OCI-LY1 (cell line): Measurements from ENCODE around the gene TFEB.

Experiments used
- H2AFZ ChIP-seq: fragments of 200-600 bp; sonication (generic), shearing (Covaris generic); 2 replicates; pipeline ENCODE4 v1.6.0; 2014; ENCODE audit warnings: antibody characterized with exemption, mild to moderate bottlenecking, low read length
- H3F3A ChIP-seq: fragments of 200-600 bp; sonication (generic), shearing (Covaris generic); 2 replicates; pipeline ENCODE4 v1.6.0; 2014; ENCODE audit warnings: mild to moderate bottlenecking, antibody characterized with exemption, low read length, moderate library complexity; ENCODE audit not compliant: insufficient read depth
- H3K27ac ChIP-seq: fragments of 200-600 bp; sonication (generic); 2 replicates; pipeline ENCODE4 v1.5.1; 2014; ENCODE audit warnings: low read length, mixed run types, mild to moderate bottlenecking, low read depth; ENCODE audit not compliant: poor library complexity, severe bottlenecking
- H3K27me3 ChIP-seq: fragments of 200-600 bp; sonication (generic); 2 replicates; pipeline ENCODE4 v1.6.0; 2014; ENCODE audit warnings: antibody characterized with exemption, mild to moderate bottlenecking, low read length, moderate library complexity; ENCODE audit not compliant: insufficient read depth
- H3K36me3 ChIP-seq: fragments of 200-600 bp; sonication (generic); 2 replicates; pipeline ENCODE4 v1.6.1; 2014; ENCODE audit warnings: mild to moderate bottlenecking, antibody characterized with exemption, low read length, moderate library complexity, mixed read lengths; ENCODE audit not compliant: insufficient read depth
- H3K4me1 ChIP-seq: fragments of 200-600 bp; sonication (generic); 2 replicates; pipeline ENCODE4 v1.5.1; 2014; ENCODE audit warnings: mild to moderate bottlenecking, low read length, moderate library complexity; ENCODE audit not compliant: insufficient read depth, severe bottlenecking
- H3K4me2 ChIP-seq: fragments of 200-600 bp; sonication (generic), shearing (Covaris generic); 2 replicates; pipeline ENCODE4 v1.6.1; 2014; ENCODE audit warnings: low read length
- H3K4me3 ChIP-seq: fragments of 200-600 bp; sonication (generic); 2 replicates; pipeline ENCODE4 v1.5.1; 2014; ENCODE audit warnings: low read length, low read depth, mild to moderate bottlenecking, mixed read lengths; ENCODE audit not compliant: poor library complexity, severe bottlenecking
- H3K79me2 ChIP-seq: fragments of 200-600 bp; shearing (Covaris generic); 2 replicates; pipeline ENCODE4 v1.6.1; 2016; ENCODE audit warnings: mixed run types, low read length, mixed read lengths; ENCODE audit not compliant: insufficient read depth
- H3K9ac ChIP-seq: fragments of 200-600 bp; sonication (generic), shearing (Covaris generic); 2 replicates; pipeline ENCODE4 v1.6.1; 2014; ENCODE audit warnings: mild to moderate bottlenecking, low read length, mixed read lengths
- H3K9me2 ChIP-seq: fragments of 200-600 bp; sonication (generic), shearing (Covaris generic); 2 replicates; pipeline ENCODE4 v1.6.1; 2014; ENCODE audit warnings: low read depth, mild to moderate bottlenecking, low read length, mixed read lengths
- H3K9me3 ChIP-seq: fragments of 200-600 bp; shearing (Covaris generic); 2 replicates; pipeline ENCODE4 v1.6.1; 2014; ENCODE audit warnings: low read length, mixed read lengths
- H4K20me1 ChIP-seq: fragments of 200-600 bp; sonication (generic), shearing (Covaris generic); 2 replicates; pipeline ENCODE4 v1.6.0; 2016; ENCODE audit warnings: mild to moderate bottlenecking, low read length; ENCODE audit not compliant: insufficient read depth
- EZH2 ChIP-seq: fragments of 200-600 bp; sonication (generic), shearing (Covaris generic); IDR thresholded peaks from 2 replicates; pipeline ENCODE4 v1.8.0; 2017; ENCODE audit warnings: borderline replicate concordance, mixed run types, mild to moderate bottlenecking, antibody characterized with exemption, low read length, moderate library complexity, mixed read lengths
- TF ChIP-seq, protein P1 (sequence below): fragments of 200-600 bp; sonication (generic), shearing (Covaris generic); IDR thresholded peaks from 2 replicates; pipeline ENCODE4 v1.5.1; 2017; ENCODE audit warnings: mild to moderate bottlenecking, antibody characterized with exemption, low read length, moderate library complexity, mixed read lengths

Gene TFEB

DNA sequence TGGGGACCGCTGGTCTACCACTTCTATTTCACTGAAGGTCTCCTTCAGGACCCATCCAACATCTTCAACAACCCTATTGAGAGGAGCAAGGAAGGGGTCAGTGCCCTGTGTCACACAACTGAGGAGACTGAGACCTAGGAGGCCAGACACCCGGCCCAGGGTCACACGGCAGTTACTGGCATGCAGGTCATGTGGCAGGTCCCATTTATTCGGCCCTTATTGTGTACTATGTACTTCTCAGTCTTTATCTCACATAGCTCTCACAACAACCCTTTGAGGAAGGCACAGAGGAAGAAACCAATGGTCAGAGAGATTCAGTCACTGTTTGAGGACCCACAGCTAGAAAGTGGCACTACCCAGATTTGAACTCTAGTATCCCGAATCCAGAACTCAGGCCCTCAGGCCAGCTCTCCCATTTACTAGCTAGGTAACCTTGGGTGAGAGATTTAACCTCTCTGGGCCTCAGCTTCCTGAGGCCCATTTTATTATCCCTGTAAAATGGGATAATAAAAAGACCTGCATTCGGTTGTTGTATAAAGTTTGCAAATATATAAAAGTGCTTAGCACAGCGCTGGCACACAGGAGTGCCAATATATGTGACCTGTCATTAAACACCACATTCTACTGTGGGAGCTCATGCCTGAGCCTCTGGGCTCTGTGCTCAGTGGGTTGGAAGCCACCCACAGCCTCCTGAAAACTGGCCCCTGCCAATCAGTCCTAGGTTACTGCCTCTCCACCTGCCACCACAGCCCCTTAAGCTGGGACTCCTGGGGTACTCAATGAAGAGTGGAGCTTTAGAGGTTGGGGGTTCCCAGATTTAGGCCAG is 15.8 kb downstream of the TFEB start:
- H3K4me2 ChIP-seq = no peak overlapping the region
- no peaks in the 10 kb centered on the region for H3K27me3 ChIP-seq
- TF ChIP-seq EZH2 = no peak
- TF ChIP-seq, protein P1, sequence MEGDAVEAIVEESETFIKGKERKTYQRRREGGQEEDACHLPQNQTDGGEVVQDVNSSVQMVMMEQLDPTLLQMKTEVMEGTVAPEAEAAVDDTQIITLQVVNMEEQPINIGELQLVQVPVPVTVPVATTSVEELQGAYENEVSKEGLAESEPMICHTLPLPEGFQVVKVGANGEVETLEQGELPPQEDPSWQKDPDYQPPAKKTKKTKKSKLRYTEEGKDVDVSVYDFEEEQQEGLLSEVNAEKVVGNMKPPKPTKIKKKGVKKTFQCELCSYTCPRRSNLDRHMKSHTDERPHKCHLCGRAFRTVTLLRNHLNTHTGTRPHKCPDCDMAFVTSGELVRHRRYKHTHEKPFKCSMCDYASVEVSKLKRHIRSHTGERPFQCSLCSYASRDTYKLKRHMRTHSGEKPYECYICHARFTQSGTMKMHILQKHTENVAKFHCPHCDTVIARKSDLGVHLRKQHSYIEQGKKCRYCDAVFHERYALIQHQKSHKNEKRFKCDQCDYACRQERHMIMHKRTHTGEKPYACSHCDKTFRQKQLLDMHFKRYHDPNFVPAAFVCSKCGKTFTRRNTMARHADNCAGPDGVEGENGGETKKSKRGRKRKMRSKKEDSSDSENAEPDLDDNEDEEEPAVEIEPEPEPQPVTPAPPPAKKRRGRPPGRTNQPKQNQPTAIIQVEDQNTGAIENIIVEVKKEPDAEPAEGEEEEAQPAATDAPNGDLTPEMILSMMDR = no peak
- H3K4me1 ChIP-seq = peaks cover 46% of the 10 kb centered on the region
- H3K9ac ChIP-seq = no peak overlapping the region
- no peak overlapping the region for H2AFZ ChIP-seq
- H3K79me2 ChIP-seq = no peaks in the 10 kb centered on the region
- no peaks in the 10 kb centered on the region for H3K9me3 ChIP-seq
- H3K27ac ChIP-seq = no peak overlapping the region
- H3K4me3 ChIP-seq = no peak overlapping the region
- no peaks in the 10 kb centered on the region; the same call in 1 of the 2 replicates for H3K36me3 ChIP-seq
- H3K9me2 ChIP-seq = no peaks in the 10 kb centered on the region
- no peaks in the 10 kb centered on the region for H4K20me1 ChIP-seq
- H3F3A ChIP-seq = no peaks in the 10 kb centered on the region

DNA sequence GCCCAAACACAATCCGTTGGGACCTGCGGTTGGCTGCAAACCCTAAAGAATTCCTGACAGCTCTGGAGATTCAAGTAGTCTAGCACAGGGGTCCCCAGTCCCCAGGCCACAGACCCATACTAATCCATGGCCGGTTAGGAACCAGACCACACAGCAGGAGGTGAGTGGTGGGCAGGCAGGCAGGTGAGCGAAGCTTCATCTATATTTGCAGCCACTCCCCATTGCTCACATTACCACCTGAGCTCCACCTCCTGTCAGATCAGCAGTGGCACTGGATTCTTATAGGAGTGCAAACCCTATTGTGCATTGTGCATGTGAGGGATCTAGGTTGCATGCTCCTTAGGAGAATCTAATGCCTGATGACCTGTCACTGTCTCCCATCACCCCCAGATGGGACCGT is 16.6 kb downstream of the TFEB start:
- peaks cover 46% of the 10 kb centered on the region for H3K4me1 ChIP-seq
- no peaks in the 10 kb centered on the region for H4K20me1 ChIP-seq
- no peak overlapping the region for H3K27ac ChIP-seq

DNA sequence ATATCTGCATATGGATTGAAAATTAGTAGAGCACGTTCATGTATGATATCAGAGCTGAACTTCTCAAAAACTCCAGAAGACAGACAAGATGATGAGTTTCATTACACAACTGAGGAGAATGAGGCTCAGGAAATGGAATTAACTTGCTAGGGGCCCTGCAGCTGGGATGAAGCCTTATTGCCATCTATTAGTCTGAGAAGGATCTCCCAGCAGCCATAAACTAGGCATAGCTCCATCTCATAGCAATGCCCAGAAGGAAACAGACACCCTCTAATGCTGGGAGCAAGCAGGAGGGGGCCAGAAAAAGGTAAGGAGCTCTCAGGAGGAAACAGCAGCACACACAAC is 18.0 kb downstream of the TFEB start:
- H3K27ac ChIP-seq = peak overlapping the region; percentile 3

More for the DNA sequence above, 16.6 kb downstream of the TFEB start:
- no peak overlapping the region for H3K4me2 ChIP-seq
- TF ChIP-seq EZH2 = no peak
- TF ChIP-seq, protein P1 = no peak
- H3K27me3 ChIP-seq = no peaks in the 10 kb centered on the region
- H3K9me3 ChIP-seq = no peaks in the 10 kb centered on the region
- H3K79me2 ChIP-seq = no peaks in the 10 kb centered on the region
- no peaks in the 10 kb centered on the region for H3F3A ChIP-seq
- H3K4me3 ChIP-seq = no peak overlapping the region
- no peaks in the 10 kb centered on the region for H3K9me2 ChIP-seq
- no peak overlapping the region for H2AFZ ChIP-seq
- H3K9ac ChIP-seq = no peak overlapping the region
- H3K36me3 ChIP-seq = no peaks in the 10 kb centered on the region; the same call in 1 of the 2 replicates

More for the DNA sequence above, 18.0 kb downstream of the TFEB start:
- H3K9ac ChIP-seq = no peak overlapping the region
- no peak overlapping the region; the same call in 1 of the 2 replicates for H3K4me2 ChIP-seq
- H3K27me3 ChIP-seq = no peaks in the 10 kb centered on the region
- TF ChIP-seq EZH2 = no peak
- TF ChIP-seq, protein P1 = no peak
- no peaks in the 10 kb centered on the region for H3F3A ChIP-seq
- peaks cover 40% of the 10 kb centered on the region for H3K4me1 ChIP-seq
- H3K4me3 ChIP-seq = no peak overlapping the region
- H3K36me3 ChIP-seq = no peaks in the 10 kb centered on the region; the same call in 1 of the 2 replicates
- H2AFZ ChIP-seq = no peak overlapping the region
- no peaks in the 10 kb centered on the region for H3K9me2 ChIP-seq
- no peaks in the 10 kb centered on the region for H4K20me1 ChIP-seq
- no peaks in the 10 kb centered on the region for H3K9me3 ChIP-seq
- no peaks in the 10 kb centered on the region for H3K79me2 ChIP-seq
